Frontal cortex (tissue), 4 donors: ENCODE data around the gene GPHN. TPM values are rescaled to one million over a fixed set of nuclear protein-coding genes. Genes with fewer than 3 reads are reported as not detected.
"Not testable (repeated sequence)": the region's sequence is repeated elsewhere in the genome, so short reads cannot be mapped to it uniquely, and the experiment has no call there.

Experiments used
- DNase-seq, 2 donors: peaks; one replicate each; pipeline ENCODE4 v3.0.0; 2012; ENCODE audit warnings: low spot score in 2 of 2
- FAIRE-seq: peaks from 2 replicates; lab custom pipeline; 2012; peaks lifted over from hg19 to GRCh38; lab: Jason Lieb, UNC
- total RNA-seq: library from RNA; depleted of rRNA; stranded (reverse); fragments of >200 nt; gene quantifications from one replicate; pipeline ENCODE4 v1.2.3, GENCODE V29; 2014
- donor health status: control.
- donor health status: control.
- donor health status: control.

The GPHN gene
- total RNA-seq, 1 donor from 2014 or later, result 102 TPM

DNA sequence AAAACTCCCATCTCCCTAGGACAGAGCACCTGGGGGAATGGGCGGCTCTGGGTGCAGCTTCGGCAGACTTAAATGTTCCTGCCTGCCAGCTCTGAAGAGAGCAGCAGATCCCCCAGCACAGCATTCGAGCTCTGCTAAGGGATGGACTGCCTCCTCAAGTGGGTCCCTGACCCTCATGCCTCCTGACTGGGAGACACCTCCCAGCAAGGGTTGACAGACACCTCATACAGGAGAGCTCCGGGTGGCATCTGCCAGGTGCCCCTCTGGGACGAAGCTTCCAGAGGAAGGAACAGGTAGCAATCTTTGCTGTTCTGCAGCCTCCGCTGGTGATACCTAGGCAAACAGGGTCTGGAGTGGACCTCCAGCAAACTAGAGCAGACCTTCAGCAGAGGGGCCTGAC is 79.8 kb downstream of the GPHN start:
- FAIRE-seq, DNase-seq: not testable (repeated sequence)

DNA sequence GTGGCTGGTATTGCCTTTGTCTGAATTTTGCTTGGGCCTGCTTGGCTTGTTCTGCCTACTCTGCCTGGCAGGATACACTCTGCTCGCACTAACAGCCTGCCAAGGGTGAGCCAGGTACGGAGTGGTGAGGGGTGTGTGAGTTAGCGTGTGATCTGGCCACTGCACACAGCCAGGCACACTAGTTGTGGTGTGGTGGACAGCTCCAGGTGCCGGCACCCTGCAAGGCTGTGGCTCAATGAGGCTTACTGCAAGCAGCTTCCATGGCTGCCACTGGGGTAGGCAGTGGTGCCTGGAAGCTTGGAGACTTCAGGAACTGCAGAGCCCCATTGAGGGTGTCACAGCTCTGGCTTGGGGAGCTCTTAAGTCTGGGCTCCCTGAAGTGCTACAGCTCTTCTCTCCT is 87.4 kb downstream of the GPHN start:
- no peak for DNase-seq
- no peak for FAIRE-seq

DNA sequence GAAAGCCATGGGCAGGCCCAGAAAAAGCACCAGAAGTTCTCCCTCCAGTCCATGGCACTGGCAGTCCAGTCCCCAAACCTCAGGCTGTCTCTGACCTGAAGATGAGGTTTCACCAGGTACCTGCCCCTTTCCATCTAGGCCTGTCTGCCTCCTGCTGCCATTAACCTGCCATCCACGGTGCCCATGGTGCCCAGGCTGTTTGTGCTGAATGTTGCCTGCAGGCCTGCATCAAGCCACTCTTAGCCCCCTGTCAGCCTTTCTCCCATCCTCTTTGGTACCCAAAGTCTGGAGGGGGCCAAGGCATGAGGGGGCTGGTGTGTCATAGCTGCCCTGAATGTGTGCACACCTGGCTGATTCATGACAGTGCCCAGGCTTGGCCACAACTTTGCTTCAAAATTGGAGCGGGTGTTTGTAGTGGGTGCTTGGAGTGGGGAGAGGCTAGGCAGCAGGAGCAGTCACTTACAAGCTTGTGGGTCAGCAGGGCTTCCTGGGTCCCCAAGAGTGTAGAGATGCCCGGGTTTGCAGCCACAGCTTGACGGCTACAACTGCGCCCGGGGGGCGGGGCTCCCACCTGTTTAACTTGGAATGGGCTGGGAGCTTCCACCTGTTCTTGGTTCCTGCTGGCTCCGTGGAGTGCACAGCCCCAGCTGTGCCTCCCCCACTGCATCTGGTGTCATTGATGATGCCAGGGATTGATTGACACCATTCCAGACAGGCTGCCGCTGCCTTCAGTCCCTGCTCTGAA is 88.5 kb downstream of the GPHN start:
- DNase-seq (no peak), FAIRE-seq (no peak)

DNA sequence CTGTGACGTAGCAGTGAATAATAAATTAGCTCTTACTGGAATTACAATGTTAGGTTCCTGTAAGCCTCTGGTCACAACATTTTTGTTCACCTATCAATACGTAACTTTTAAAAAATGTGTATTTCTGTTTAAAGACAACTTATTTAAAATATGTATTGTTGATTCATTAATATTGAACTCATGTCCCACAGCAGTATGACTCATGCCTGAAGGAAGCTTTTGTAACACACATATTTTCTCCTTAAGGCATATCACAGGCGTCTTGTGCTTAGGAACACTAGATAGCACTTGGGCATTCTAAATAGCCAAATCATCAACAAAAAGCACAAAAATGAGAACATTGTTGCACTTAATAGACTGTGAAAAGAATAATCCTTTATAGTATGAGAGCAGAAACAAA is 92.5 kb downstream of the GPHN start:
- FAIRE-seq (no peak), DNase-seq (no peak)

DNA sequence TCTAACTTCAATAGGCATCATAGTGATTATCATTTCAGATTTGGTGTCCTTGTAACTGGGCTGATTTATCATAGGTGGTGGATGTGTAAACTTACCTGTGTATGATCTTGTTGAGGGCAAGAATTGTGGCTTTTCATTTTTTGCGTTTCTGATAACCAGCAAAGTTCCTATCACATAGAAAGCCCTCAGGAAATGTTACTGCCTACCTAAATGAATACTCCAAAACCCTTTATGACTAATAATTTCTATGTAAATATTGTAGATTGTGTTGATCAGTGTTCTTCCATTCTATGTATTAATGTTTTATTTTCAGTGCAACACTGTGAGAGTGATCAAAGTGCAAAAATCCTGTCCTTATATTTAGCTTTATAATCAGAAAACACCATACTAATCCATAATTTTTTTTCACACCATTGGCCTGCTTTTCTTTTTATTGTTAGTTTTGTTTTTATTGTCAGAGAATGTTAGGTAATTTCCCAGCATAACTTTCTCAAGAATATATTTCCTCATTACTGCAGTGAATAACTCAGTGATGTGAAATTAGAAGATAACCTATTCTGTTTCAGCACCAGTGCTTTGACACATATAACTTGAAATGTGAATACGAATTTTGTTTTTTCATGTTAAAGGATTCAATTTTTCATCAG is 94.1 kb downstream of the GPHN start:
- no peak for FAIRE-seq
- no peak for DNase-seq

DNA sequence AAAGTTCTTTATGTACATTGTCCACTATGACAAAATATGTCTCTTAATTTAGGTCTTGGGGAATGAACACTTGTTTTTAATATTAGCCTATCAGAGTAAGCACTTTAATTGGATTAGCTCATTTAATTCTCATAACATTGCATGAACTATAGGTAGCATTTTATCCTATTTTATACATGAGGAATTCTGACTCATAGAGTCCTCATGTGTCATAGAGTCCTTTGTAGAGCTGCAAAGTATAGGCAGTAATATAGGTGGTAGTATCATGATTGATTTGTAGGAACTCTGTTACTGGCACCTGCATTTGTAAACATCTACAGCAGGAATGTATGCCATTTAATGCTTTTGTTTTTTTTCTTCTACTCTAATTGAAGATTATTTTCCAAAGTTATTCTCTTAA is 96.0 kb downstream of the GPHN start:
- FAIRE-seq (no peak), DNase-seq (no peak)

DNA sequence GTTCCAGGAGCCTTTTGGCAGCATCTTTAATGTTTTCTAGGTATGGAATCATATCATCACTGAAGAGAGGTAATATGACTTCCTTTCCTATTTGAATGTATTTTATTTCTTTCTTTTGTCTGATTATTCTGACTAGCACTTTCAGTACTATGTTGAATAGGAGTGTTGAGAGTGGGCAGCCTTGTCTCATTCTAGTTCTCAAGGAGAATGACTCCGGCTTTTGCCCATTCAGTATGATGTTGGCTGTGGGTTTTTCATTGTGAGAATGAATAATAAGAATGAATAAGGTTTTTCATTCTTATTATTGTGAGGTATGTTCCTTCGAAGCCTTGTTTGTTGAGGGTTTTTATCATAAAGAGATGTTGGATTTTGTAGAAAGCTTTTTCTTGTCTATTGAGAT is 98.9 kb downstream of the GPHN start:
- no peak for DNase-seq
- FAIRE-seq, result no peak

DNA sequence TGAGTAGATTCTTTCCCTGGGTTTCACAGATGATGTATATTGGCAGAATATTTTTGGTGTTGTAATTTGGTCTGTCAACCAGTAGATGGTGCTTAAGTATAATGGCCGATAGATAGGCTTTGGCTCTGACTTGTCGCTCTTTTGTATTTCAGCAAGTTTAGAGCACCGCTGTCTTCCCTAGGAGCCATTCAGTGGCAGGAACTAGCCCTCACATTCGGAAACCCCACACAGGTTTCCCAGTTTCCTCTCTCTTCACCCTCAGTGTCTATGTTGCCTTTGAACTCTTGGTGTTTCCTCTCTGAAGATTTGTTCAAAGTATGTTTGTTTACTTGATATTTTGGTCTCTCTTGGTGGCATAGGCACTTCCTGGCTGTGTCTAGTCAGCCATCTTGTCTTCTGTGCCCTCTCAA is 102.2 kb downstream of the GPHN start:
- FAIRE-seq, result no peak
- no peak for DNase-seq

DNA sequence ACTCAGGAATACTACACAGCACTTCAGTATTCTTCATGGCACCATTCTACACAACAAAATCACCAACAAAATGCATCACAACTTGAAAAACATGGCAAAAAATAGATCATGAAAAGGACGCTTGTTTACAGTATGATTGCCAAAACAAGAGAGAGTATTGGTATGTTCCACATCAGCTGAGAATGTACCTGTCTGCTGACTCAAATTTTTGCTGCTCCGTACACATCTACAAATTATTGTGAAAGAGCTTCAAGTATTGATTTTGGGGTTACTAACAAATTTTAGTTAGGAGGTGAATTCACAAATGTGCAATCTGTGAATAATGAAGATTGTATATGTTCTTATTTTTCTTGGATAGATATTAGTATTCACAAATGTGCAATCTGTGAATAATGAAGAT is 105.4 kb downstream of the GPHN start:
- FAIRE-seq, result peak; percentile 13

DNA sequence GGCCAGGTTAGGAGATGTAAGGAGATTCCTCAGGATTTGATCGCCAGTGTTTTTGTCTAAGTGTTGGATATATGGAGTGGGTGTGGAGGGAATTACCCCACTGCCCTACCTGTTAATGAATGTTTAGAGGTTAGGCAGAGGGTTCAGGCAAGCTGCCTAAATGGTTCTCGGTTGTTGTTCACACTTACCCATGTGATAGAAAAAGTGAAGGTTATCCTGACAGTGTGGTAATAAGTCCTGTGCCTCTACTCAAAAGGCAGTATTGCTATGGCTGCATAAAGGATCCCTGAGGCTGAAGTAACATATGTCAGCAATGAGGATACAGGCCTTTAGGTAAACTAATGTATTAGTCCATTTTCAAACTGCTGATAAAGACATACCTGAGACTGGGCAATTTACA is 112.0 kb downstream of the GPHN start:
- FAIRE-seq, result no peak
- DNase-seq, result no peak

More for the DNA sequence above, 105.4 kb downstream of the GPHN start:
- DNase-seq, result no peak

DNA sequence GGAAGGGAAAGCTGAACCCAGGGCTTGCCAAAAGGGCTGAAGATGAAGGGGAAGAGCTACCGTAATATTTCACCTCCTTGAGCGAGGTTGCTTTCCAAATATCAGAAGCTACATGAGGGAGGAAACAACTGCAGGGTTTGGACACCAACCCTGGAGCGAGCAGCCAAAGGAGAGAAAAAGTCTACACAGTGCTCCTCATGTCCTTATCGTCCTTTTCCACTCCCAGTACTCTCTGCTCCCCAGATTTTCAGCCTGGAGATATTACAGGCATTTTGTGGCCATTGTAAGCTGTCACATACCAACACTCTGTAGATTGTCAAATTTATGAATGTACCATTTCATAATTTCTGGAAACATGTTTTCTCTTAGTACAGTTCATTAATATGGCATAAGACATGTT is 115.9 kb downstream of the GPHN start:
- no peak for FAIRE-seq
- no peak for DNase-seq

DNA sequence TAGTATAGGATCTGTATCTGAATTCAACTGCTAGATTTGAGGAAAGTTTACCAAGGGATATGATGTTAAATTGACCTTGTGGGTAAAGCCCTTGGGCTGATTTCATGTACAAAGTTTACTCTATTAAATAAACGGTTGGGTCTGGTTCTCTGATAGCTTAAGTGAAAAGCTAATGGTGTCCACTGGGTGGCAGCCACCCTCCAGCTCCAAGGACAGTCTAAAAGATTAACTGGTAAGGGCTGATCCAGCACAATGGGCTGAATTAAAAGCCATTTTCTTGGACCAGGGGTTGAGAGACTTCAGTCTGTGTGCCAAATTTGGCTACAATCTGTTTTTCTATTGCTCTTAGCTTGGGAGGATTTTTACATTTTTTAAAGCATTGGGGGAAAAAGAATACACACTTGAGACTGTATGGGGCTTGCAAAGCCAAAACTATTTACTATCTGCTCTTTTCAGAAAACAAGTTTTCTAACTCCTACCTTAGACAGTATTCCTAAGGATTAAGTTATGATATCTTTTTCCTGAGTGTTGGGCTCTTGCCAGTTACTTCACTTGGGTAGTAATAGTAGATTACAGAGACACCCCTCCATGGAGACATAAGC is 116.5 kb downstream of the GPHN start:
- DNase-seq, result peak; percentile 2 to 31
- no peak for FAIRE-seq

DNA sequence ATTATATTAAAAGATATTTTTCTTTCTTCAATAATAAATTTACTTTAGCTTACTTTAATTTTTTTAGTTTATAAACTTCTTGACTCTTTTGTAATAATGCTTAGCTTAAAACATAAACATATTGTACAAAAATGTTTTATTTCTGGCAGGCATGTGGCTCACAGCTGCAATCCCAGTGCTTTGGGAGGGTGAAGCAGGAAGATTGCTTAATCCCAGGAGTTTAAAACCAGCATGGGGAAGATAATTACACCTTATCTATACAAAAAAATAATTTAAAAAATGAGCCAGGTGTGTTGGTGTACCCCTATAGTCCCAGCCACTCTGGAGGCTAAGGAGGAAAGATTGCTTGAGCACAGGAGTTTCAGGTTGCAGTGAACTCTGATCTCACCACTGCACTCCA is 120.7 kb downstream of the GPHN start:
- DNase-seq (no peak), FAIRE-seq (no peak)

DNA sequence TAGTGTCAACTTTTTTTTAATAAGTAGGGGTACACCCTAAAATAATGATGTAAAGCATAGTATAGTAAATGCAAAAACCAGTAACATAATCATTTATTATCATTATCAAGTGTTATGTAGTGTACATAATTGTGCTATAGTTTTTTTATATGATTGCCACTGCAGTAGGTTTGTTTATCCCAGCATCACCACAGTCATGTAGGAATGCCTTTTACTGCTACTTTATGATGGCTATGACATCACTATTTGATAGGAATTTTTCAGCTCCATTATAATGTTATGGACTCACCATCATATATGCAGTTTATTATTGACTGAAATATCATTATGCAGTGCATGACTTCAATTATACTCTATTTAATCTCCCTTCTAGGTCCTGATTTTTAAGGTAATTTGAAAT is 121.6 kb downstream of the GPHN start:
- DNase-seq (no peak), FAIRE-seq (no peak)

DNA sequence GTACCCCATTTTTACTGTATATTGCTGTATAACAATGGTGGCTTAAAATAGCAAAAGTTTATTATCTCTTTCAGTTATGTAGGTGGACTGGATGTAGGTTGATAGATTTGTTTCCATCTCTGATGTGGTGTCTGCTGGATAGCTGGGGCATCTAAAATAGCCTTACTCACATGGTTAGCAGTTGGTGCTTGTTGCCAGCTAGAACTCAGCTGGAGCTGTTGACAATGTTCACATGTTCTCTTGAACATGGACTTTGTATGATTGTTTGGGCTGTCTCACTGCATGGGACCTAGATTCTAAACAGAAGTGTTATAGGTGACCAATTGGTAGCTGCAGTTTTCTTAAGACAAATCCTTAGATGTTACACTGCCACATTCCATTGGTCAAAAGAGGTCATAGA is 126.9 kb downstream of the GPHN start:
- DNase-seq, result no peak
- FAIRE-seq, result no peak

DNA sequence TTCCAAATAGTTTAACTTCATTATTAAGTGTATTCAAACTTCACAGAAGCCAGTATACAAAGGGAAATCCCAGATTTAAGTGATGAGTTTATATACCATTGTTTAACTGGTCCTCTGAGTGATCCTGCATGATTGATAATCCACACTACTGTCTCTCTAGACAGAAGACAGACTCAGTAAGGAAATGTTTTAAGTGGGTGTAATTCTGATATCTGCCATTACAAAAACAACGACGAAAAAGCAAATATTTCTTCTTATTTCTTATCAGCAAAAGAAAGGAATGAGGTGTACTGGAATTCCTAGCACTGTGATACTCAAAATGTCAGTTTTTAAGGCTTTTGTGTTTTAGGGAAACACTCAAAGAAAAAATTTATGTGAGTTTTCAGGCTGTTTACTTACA is 127.5 kb downstream of the GPHN start:
- no peak for DNase-seq
- FAIRE-seq, result no peak

DNA sequence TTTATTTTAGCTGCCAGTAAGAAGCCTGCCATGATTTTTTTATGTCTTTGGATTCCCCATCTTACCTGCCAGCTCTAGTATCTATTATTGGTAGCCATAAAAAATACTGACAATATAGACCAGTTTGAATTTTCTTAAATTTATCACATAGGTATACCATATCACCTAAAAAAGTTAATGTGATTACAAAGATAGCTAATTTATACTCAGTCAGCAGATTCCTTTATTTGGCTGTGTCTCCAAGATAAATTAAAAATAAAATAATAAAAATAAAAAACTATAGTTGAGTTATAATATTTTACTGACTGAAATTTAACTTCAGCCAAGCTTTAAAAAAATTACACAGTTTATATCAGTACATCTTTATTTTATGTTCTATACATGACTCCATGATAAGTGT is 128.3 kb downstream of the GPHN start:
- FAIRE-seq, result peak; percentile 72

DNA sequence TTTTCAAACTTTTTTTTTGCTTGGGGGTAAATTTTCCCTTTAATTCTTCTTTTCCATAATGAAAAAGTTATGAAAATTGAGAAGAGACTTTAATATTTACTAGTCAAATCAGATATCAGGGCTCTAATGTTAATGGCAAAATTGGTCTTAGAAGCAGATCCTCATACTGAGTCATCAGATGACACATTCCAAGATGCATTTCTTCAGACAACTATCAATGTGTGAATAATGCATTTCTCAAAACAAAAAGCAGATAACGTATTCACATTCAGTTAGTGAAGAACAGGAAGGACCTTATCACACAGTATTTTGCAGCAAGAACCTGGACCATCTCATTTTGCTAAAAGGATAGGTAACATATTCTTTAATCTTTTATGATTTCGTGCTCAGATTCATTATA is 130.7 kb downstream of the GPHN start:
- FAIRE-seq (no peak), DNase-seq (no peak)

More for the DNA sequence above, 128.3 kb downstream of the GPHN start:
- no peak for DNase-seq

DNA sequence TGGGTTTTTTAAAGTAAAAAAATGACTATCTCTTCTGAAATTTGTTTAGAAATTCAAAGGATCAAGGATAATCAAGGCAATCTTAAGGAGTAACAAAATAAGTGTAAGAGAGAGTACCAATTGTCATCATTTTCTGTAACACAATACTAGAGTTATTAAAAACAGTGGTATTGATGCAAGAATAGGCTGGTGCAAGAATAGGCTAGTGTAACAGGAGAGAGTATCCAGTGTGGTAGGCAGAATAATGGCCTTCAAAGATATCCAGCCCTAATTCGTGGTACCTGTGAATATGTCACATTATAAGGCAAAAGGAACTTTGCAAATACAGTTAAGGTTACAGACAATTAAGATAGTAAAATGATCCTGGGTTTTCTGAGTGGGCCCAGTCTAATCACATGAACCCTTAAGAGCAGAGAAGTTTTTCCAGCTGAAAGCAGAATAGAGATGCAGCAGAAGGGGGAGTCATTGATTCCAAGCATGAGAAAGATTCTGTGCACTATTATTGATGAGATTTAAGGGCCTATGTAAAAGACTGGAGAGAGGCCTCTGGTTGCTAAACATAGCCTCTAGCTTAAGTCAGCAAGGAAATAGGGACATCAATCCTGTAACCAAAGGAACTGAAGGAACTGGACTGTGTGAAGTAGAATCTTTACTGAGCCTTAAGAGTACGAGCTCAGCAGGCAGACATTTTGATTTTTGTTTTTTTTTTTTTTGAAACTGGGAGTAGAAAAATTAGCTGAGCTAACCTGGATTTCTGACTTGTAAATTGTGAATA is 134.1 kb downstream of the GPHN start:
- no peak for FAIRE-seq
- DNase-seq, result no peak

DNA sequence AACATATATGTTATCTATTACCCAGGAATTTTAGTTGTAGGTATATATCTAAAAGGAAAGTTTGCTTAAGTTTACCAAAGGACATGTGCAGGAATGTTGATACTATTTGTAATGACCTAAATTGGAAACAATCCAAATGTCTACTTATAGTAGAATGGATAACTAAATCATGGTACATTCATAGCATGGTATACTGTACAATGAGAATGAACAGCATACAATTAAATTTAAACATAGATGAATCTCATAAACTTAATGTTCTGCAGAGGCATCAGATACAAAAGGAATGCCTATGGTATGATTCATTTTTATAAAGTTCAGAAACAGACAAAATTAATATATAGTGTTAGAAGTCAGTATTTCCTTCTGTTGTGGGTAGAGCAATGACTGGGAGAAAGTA is 135.4 kb downstream of the GPHN start:
- no peak for FAIRE-seq
- DNase-seq, result no peak

DNA sequence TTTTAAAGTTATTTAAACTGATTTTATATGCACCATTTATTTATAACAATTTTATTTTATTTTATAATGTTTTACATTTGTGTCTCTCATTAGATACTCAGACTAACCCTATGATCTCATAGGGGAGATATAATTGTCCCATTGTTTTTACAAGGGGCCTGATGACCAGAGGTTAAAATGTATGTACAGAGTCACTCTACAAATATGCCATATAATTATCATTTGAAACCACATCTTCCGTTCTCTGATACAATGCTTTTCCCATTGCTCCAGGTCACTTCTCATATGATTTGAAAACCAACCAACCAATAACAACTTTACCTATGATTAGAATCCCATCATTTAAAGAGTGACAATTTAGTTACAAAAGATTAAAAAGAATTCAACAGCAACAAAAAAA is 137.8 kb downstream of the GPHN start:
- peak; percentile 42 for FAIRE-seq
- DNase-seq, result no peak
